Activated naive CD8-positive, alpha-beta T cell treated with anti-CD3 and anti-CD28 coated beads, Interleukin-2, amount 10 ng/mL, durations not matched to agents 7 days and 5 days (primary cell): ENCODE results near the gene TMEM132E. TPM values are rescaled to one million over a fixed set of nuclear protein-coding genes. Genes with fewer than 3 reads are reported as not detected.

Experiments
- ATAC-seq: fragments of 150-1000 bp; cut with Tn5 transposase; one replicate; pipeline ENCODE4 v1.10.0; 2021; ENCODE audit warnings: low read depth, moderate library complexity
- POLR2A ChIA-PET: fragments of 350-600 bp; sonication (Branson Sonifier 250); formaldehyde crosslinking; loops from one replicate; lab custom pipeline; 2021; ENCODE audit warnings: antibody characterized with exemption; lab: Charles Lee
- DNase-seq: peaks from one replicate; pipeline ENCODE4 v3.0.0; 2021
- H3K27ac Mint-ChIP-seq: one replicate; pipeline ENCODE4 v1.8.0; 2022; ENCODE audit warnings: mild to moderate bottlenecking, mixed read lengths
- H3K27me3 Mint-ChIP-seq: one replicate; pipeline ENCODE4 v1.8.0; 2022; ENCODE audit warnings: mild to moderate bottlenecking, moderate library complexity, mixed read lengths
- H3K36me3 Mint-ChIP-seq: one replicate; pipeline ENCODE4 v1.8.0; 2021; ENCODE audit warnings: mild to moderate bottlenecking, mixed read lengths
- H3K4me1 Mint-ChIP-seq: one replicate; pipeline ENCODE4 v1.8.0; 2021; ENCODE audit warnings: mixed read lengths
- H3K4me3 Mint-ChIP-seq: one replicate; pipeline ENCODE4 v1.8.0; 2022; ENCODE audit warnings: mild to moderate bottlenecking, moderate library complexity, mixed read lengths
- H3K9me3 Mint-ChIP-seq: one replicate; pipeline ENCODE4 v1.8.0; 2021; ENCODE audit warnings: mixed read lengths
- total RNA-seq, 2 experiments: library from RNA; stranded (reverse); gene quantifications; one replicate each; pipeline ENCODE4 v1.2.3, GENCODE V29; 2021

The TMEM132E gene
- total RNA-seq, 2 experiments from 2014 or later: 0.06 TPM; not detected in 1

GRCh38 chr17:34556384-34556783 lies 23.0 kb upstream of the TMEM132E start:
- no peaks in the 10 kb centered on the region for H3K9me3 Mint-ChIP-seq
- H3K4me3 Mint-ChIP-seq: no peak overlapping the region
- DNase-seq: no peak
- peaks cover 10% of the 10 kb centered on the region for H3K27me3 Mint-ChIP-seq
- ATAC-seq: no peak
- no peaks in the 10 kb centered on the region for H3K36me3 Mint-ChIP-seq
- H3K4me1 Mint-ChIP-seq: no peaks in the 10 kb centered on the region
- POLR2A ChIA-PET: no interaction called here
- H3K27ac Mint-ChIP-seq: no peak overlapping the region

- Mint-ChIP-seq H3K27ac (no peak overlapping the region), H3K36me3 (no peaks in the 10 kb centered on the region), H3K27me3 (peaks cover 11% of the 10 kb centered on the region), H3K4me1 (no peaks in the 10 kb centered on the region), H3K4me3 (no peak overlapping the region), H3K9me3 (no peaks in the 10 kb centered on the region)
- DNase-seq: no peak
- ATAC-seq: no peak
- POLR2A ChIA-PET: no interaction called here
These were observed 22.5 kb upstream of the TMEM132E start for GRCh38 chr17:34556931-34557330.

- ATAC-seq (no peak), DNase-seq (no peak)
- Mint-ChIP-seq H3K27ac (no peak overlapping the region), H3K4me1 (no peaks in the 10 kb centered on the region), H3K4me3 (no peak overlapping the region), H3K36me3 (no peaks in the 10 kb centered on the region), H3K9me3 (no peaks in the 10 kb centered on the region), H3K27me3 (peaks cover 14% of the 10 kb centered on the region)
- POLR2A ChIA-PET: no interaction called here
These were observed 18.1 kb upstream of the TMEM132E start for GRCh38 chr17:34561328-34561727.

GRCh38 chr17:34562387-34562786 lies 17.0 kb upstream of the TMEM132E start:
- ATAC-seq: no peak
- DNase-seq: no peak
- H3K36me3 Mint-ChIP-seq: no peaks in the 10 kb centered on the region

GRCh38 chr17:34565713-34566112 lies 13.7 kb upstream of the TMEM132E start:
- Mint-ChIP-seq H3K36me3 (no peaks in the 10 kb centered on the region), H3K27me3 (peaks cover 18% of the 10 kb centered on the region), H3K27ac (no peak overlapping the region), H3K4me1 (no peaks in the 10 kb centered on the region), H3K4me3 (no peak overlapping the region), H3K9me3 (no peaks in the 10 kb centered on the region)
- POLR2A ChIA-PET: no interaction called here
- ATAC-seq (no peak), DNase-seq (no peak)

More at GRCh38 chr17:34562387-34562786, 17.0 kb upstream of the TMEM132E start:
- H3K27ac Mint-ChIP-seq: no peak overlapping the region
- H3K27me3 Mint-ChIP-seq: peaks cover 14% of the 10 kb centered on the region
- no peaks in the 10 kb centered on the region for H3K9me3 Mint-ChIP-seq
- H3K4me1 Mint-ChIP-seq: no peaks in the 10 kb centered on the region
- no peak overlapping the region for H3K4me3 Mint-ChIP-seq
- POLR2A ChIA-PET: no interaction called here

- Mint-ChIP-seq H3K36me3 (no peaks in the 10 kb centered on the region), H3K27ac (no peak overlapping the region), H3K9me3 (no peaks in the 10 kb centered on the region), H3K4me3 (no peak overlapping the region), H3K27me3 (peaks cover 21% of the 10 kb centered on the region), H3K4me1 (no peaks in the 10 kb centered on the region)
- no peak for ATAC-seq
- DNase-seq: no peak
- POLR2A ChIA-PET: no interaction called here
These were observed 13.2 kb upstream of the TMEM132E start for GRCh38 chr17:34566201-34566600.

GRCh38 chr17:34566873-34567272 lies 12.5 kb upstream of the TMEM132E start:
- Mint-ChIP-seq H3K27ac (no peak overlapping the region), H3K4me1 (no peaks in the 10 kb centered on the region), H3K36me3 (no peaks in the 10 kb centered on the region), H3K27me3 (peaks cover 21% of the 10 kb centered on the region), H3K9me3 (no peaks in the 10 kb centered on the region), H3K4me3 (no peak overlapping the region)
- no peak for DNase-seq
- ATAC-seq: no peak
- POLR2A ChIA-PET: no interaction called here

GRCh38 chr17:34567691-34568465 lies 11.5 kb upstream of the TMEM132E start:
- no peak for DNase-seq
- Mint-ChIP-seq H3K27me3 (peaks cover 29% of the 10 kb centered on the region), H3K4me3 (no peak overlapping the region), H3K27ac (no peak overlapping the region), H3K9me3 (no peaks in the 10 kb centered on the region), H3K4me1 (no peaks in the 10 kb centered on the region), H3K36me3 (no peaks in the 10 kb centered on the region)
- POLR2A ChIA-PET: no interaction called here
- no peak for ATAC-seq

- POLR2A ChIA-PET: no interaction called here
- Mint-ChIP-seq H3K27ac (no peak overlapping the region), H3K4me3 (no peak overlapping the region), H3K36me3 (no peaks in the 10 kb centered on the region), H3K9me3 (no peaks in the 10 kb centered on the region), H3K4me1 (no peaks in the 10 kb centered on the region), H3K27me3 (peaks cover 25% of the 10 kb centered on the region)
- DNase-seq (no peak), ATAC-seq (no peak)
These were observed 10.4 kb upstream of the TMEM132E start for GRCh38 chr17:34568953-34569352.

GRCh38 chr17:34569591-34569990 lies 9.8 kb upstream of the TMEM132E start:
- POLR2A ChIA-PET: no interaction called here
- H3K4me1 Mint-ChIP-seq: no peaks in the 10 kb centered on the region
- no peak overlapping the region for H3K27ac Mint-ChIP-seq
- peaks cover 22% of the 10 kb centered on the region for H3K27me3 Mint-ChIP-seq
- no peak overlapping the region for H3K4me3 Mint-ChIP-seq
- DNase-seq (no peak), ATAC-seq (no peak)
- H3K9me3 Mint-ChIP-seq: no peaks in the 10 kb centered on the region
- H3K36me3 Mint-ChIP-seq: no peaks in the 10 kb centered on the region

GRCh38 chr17:34570506-34570905 lies 8.9 kb upstream of the TMEM132E start:
- Mint-ChIP-seq H3K4me3 (no peak overlapping the region), H3K27me3 (peaks cover 26% of the 10 kb centered on the region), H3K27ac (no peak overlapping the region), H3K9me3 (no peaks in the 10 kb centered on the region), H3K36me3 (no peaks in the 10 kb centered on the region), H3K4me1 (no peaks in the 10 kb centered on the region)
- ATAC-seq (no peak), DNase-seq (no peak)
- POLR2A ChIA-PET: no interaction called here

- DNase-seq: no peak
- peak overlapping the region; percentile 7 for H3K27ac Mint-ChIP-seq
- H3K4me1 Mint-ChIP-seq: no peaks in the 10 kb centered on the region
- ATAC-seq: no peak
- no peaks in the 10 kb centered on the region for H3K9me3 Mint-ChIP-seq
- H3K36me3 Mint-ChIP-seq: no peaks in the 10 kb centered on the region
- POLR2A ChIA-PET: no interaction called here
- no peak overlapping the region for H3K4me3 Mint-ChIP-seq
- H3K27me3 Mint-ChIP-seq: peaks cover 28% of the 10 kb centered on the region
These were observed 7.8 kb upstream of the TMEM132E start for GRCh38 chr17:34571428-34572130.

GRCh38 chr17:34572483-34572882 lies 6.9 kb upstream of the TMEM132E start:
- POLR2A ChIA-PET: no interaction called here
- Mint-ChIP-seq H3K4me1 (no peaks in the 10 kb centered on the region), H3K27me3 (peaks cover 37% of the 10 kb centered on the region), H3K9me3 (no peaks in the 10 kb centered on the region), H3K4me3 (no peak overlapping the region), H3K36me3 (no peaks in the 10 kb centered on the region), H3K27ac (no peak overlapping the region)
- DNase-seq: no peak
- no peak for ATAC-seq

- H3K27me3 Mint-ChIP-seq: peaks cover 60% of the 10 kb centered on the region
- H3K4me1 Mint-ChIP-seq: peaks cover 5% of the 10 kb centered on the region
- H3K4me3 Mint-ChIP-seq: no peak overlapping the region
- no peak for DNase-seq
- no peaks in the 10 kb centered on the region for H3K9me3 Mint-ChIP-seq
- no peak overlapping the region for H3K27ac Mint-ChIP-seq
- H3K36me3 Mint-ChIP-seq: no peaks in the 10 kb centered on the region
- POLR2A ChIA-PET: no interaction called here
- no peak for ATAC-seq
These were observed 4.2 kb upstream of the TMEM132E start for GRCh38 chr17:34575182-34575581.
